HG03064 (cell line): Measurements from ENCODE around the gene RFFL.
"Not testable (repeated sequence)": the region's sequence is repeated elsewhere in the genome, so short reads cannot be mapped to it uniquely, and the experiment has no call there.

Source experiments
- ATAC-seq: cut with Tn5 transposase; IDR thresholded peaks from one replicate; pipeline ENCODE4 v1.9.1; 2021; ENCODE audit warnings: low read depth; ENCODE audit not compliant: unreplicated experiment

The RFFL gene, protein sequence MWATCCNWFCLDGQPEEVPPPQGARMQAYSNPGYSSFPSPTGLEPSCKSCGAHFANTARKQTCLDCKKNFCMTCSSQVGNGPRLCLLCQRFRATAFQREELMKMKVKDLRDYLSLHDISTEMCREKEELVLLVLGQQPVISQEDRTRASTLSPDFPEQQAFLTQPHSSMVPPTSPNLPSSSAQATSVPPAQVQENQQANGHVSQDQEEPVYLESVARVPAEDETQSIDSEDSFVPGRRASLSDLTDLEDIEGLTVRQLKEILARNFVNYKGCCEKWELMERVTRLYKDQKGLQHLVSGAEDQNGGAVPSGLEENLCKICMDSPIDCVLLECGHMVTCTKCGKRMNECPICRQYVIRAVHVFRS

GRCh38 chr17:35063514-35064223 is at the start of gene RFFL:
TSS of gene RFFL (minus strand) at chr17:35063707. CDS start at chr17:35026553, 37,154 bp downstream.
- peak; percentile 78 for ATAC-seq

DNA sequence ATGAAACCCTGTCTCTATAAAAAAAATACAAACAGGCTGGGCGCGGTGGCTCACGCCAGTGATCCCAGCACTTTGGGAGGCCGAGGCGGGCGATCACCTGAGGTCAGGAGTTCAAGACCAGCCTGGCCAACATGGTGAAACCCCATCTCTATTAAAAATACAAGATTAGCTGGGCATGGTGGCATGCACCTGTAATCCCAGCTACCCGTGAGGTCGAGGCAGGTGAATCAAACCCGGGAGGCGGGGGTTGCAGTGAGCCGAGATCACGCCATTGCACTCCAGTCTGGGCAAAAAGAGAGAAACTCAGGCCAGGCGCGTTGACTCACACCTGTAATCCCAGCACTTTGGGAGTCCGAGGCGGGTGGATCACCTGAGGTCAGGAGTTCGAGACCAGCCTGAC is 47.3 kb upstream of the RFFL start:
- not testable (repeated sequence) for ATAC-seq

GRCh38 chr17:35104844-35105450 is 41.4 kb upstream of the RFFL start:
- no peak for ATAC-seq

DNA sequence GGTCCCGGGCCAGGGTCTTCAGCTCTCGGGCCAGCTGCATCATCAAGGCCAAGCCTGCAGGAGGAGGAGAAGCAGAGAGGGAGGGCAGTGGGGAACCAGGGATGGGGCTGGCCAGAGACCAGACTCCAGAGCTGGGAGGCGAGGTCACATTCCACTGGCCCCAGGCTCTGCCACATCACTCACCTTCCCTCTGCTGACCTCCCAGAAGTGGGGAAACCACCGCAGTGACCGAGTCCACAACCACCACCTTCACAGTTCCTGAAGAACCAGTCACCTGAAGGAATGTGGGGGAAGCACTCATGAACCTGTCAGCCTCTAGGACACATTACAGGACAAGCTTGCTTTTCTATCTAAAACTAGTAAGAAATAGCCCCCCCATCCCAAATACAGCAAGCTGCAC is 39.8 kb upstream of the RFFL start:
- no peak for ATAC-seq

GRCh38 chr17:35101725-35102124 is 38.2 kb upstream of the RFFL start:
- ATAC-seq: no peak

GRCh38 chr17:35101036-35101435 is 37.5 kb upstream of the RFFL start:
- no peak for ATAC-seq

GRCh38 chr17:35099908-35100307 is 36.4 kb upstream of the RFFL start:
- ATAC-seq: no peak

DNA sequence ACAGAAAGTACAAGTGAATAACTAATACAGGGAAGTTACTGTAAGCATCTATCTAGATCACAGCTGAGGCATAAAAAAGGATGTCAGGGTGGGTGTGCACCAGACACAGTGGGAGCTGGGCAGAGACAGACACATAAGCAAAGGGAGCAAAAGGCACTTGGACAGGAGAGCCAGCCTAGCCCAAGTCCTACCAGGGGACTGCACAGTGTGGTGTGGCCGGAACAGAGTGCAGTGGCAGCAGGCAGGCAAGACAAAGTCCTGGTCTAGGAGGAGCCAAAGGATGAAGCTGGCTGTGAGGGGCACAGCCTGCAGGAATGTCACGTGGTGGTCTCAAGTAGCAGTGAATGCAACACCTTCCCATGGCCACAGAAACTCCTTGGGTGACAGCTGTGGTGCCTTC is 34.3 kb upstream of the RFFL start:
- ATAC-seq: no peak

DNA sequence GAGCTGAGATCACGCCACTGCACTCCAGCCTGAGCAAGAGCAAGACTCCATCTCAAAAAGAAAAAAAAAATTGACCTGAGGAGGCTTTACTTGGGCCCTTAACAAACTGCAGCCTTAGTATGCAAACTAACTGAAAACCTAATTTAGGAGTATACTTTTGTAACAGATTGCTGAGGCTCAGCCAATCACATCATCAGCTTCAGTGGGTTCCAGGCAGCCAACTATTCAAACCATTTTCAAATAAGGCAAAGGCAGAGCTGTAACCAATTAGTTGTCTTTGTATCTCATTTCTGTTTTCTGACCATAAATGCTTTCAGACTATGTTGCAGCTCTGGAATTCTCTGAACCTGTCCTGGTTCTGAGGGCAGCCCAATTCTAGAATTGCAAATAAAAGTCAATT is 32.2 kb upstream of the RFFL start:
- ATAC-seq: no peak

GRCh38 chr17:35094902-35095301 is 31.4 kb upstream of the RFFL start:
- no peak for ATAC-seq

- ATAC-seq: not testable (repeated sequence)
Measured at GRCh38 chr17:35090707-35091106, 27.2 kb upstream of the RFFL start.

- peak; percentile 10 for ATAC-seq
Measured at GRCh38 chr17:35089586-35090296, 26.2 kb upstream of the RFFL start.

DNA sequence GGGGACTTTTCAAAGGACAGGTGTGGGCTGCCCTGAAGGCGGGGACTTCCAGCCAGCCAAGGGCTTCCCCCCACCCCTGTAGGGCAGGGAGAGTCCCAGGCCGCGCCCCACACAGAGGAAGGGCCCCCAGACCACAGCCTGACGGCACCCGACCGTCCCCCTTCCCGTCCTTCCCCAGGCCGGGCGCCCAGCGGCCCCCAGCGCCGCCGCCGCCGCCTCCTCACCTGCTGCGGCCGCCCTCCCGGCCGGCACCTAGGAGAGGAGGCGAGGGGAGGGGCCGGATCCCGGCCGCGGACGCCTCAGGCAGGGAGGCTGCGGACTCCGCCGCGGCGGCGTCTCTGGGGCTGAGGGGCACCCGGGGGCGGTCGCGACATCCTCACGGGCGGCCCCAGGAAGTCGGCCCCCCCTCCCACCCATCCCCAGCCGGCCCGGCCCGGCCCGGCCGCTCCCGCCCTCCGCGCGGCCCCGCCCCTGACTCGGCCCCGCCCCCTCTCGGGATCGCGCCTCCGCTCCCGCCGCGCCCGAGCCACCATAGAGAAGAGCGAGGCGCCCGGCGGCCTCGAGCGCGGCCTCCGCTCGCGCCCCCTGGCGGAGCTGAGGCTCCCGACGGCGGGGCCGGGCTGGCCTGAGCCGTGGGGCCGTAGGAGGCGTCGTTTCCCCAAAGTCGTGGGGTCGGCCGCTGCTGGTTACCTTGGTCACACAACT is 25.5 kb upstream of the RFFL start:
- ATAC-seq: peak; percentile 65

DNA sequence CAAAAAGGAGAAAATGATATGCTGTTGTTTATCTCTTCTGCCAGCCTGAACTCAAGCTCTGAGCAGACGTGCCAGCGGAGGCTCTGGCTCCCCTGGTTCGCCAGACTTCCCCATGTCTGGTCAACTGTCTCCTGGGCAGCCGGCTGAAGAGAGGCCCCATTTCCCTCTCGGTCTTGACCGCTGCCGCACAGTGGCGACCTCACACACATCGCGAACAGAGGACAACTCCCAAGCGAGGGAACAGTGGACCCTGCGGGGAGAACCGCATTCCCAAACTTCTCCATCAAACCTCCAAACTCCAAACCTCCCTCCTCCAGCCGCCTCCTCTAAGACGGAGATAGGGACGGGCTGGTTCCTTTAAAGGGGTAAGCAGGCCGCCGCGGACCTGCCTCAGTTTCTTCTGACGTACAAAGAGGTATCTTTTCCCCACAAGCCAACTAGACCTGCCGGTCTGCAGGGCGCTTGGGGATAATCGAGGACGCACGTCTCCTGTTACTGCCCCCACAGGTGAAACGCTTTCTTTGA is 24.9 kb upstream of the RFFL start:
- ATAC-seq: peak; percentile 10

DNA sequence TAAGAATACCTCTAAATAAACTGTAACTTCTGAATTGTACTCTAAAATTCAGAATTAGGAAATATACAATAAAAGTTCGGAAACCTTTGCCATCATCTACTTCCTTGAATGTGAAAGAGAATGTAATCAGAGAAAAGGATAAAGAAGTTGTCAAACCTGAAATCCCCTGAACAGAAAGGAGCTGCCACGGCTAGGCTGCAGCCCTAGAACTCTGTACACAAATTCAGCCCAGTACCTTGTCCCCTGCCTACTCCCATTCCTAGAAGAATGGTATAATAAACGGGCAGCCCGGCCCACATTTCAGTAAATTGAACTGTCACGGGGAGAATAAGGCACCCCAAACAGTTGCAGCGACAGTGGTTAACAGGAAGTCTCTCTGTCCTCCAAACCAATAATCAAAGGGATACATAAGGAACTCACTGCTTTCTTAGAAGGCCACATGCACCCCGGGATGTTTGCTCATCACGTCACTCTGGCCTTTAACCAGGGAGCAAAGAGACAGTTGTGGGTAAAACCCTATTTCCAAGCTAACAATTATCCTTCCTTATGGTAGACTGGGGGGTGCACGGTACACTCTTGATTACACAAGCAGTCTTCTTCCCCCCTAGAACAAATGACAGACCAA is 24.3 kb upstream of the RFFL start:
- no peak for ATAC-seq

DNA sequence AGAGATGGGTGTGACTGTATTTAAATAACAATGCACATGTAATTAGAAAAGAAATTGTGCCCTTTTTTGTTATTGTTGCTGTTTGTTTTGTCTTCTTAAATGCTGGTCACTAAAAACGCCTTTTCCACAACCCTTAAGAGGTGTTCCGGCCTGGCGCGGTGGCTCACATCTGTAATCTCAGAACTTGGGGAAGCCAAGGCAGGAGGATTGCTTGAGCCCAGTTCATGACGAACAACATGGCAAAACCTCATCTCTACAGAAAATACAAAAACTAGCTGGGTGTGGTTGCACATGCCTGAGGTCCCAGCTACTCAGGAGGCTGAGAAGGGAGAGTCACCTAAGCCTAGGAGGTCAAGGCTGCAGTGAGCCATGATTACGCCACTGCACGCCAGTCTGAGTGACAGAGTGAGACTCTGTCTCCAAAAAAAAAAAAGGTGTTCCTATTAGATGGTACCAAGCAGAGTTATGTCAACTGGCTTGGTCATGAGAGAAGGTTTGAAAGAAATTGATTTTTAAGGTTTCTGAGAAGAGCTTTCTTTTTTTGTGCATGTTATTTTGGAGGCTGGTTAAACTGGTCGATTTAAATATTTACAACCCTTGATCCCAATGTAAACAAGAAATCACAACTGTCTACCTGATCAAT is 23.5 kb upstream of the RFFL start:
- ATAC-seq: no peak

DNA sequence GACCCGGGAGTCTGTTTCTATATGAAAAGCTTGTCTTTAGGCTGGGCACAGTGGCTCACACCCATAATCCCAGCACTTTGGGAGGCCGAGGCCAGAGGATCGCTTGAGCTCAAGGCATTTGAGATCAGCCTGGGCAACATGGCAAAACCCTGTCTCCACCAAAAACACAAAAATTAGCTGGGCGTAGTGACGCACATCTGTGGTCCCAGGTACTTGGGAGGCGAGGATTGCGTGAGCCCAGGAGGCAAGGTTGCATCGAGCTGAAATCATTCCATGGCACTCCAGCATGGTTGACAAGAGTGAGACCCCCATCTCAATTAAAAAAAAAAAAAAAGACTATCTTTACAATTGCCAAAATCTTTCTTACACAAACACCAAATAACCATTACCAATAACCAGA is 22.7 kb upstream of the RFFL start:
- no peak for ATAC-seq

- ATAC-seq: no peak
Measured at GRCh38 chr17:35084987-35085386, 21.5 kb upstream of the RFFL start.

DNA sequence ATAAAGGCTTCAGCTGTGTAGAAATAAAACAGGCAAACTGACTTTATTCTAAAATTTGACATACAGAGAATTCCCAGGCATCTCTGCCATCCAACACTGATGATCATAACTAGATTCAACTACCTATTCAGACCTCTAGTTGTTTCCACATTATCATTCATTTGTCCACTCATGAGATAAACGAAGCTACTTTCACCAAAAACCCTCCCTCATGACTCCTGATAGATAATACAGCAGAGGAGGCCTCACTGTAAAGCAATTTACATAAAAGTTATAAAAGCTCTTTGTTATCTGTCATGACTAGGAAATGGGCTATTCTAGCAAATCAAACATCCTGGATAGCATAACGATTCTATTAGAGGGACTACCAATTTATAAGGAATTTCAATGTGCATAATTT is 19.6 kb upstream of the RFFL start:
- no peak for ATAC-seq
